TTC549 (cell line): Measurements from ENCODE around the gene CLPTM1L.

Experiments
- FAIRE-seq: peaks from 2 replicates; lab custom pipeline; 2012; peaks lifted over from hg19 to GRCh38; lab: Jason Lieb, UNC

CLPTM1L gene

GRCh38 chr5:1344975-1345838, at the start of gene CLPTM1L:
Gene CLPTM1L (minus strand): TSS chr5:1345099. CDS start chr5:1344841, 258 bp downstream.
- FAIRE-seq, result no peak

GRCh38 chr5:1393571-1394501, 48.9 kb upstream of the CLPTM1L start:
- no peak for FAIRE-seq

- no peak for FAIRE-seq
Measured at GRCh38 chr5:1392801-1393565, 48.1 kb upstream of the CLPTM1L start.

- FAIRE-seq, result no peak
Measured at GRCh38 chr5:1392261-1392660, 47.4 kb upstream of the CLPTM1L start.

- FAIRE-seq, result no peak
Measured at GRCh38 chr5:1391691-1392090, 46.8 kb upstream of the CLPTM1L start.

GRCh38 chr5:1390861-1391600, 46.1 kb upstream of the CLPTM1L start:
- no peak for FAIRE-seq

- FAIRE-seq, result no peak
Measured at GRCh38 chr5:1390333-1390732, 45.4 kb upstream of the CLPTM1L start.

- no peak for FAIRE-seq
Measured at GRCh38 chr5:1388383-1388967, 43.6 kb upstream of the CLPTM1L start.

GRCh38 chr5:1387876-1388275, 43.0 kb upstream of the CLPTM1L start:
- no peak for FAIRE-seq

- FAIRE-seq, result no peak
Measured at GRCh38 chr5:1387059-1387755, 42.3 kb upstream of the CLPTM1L start.

GRCh38 chr5:1386274-1386717, 41.4 kb upstream of the CLPTM1L start:
- no peak for FAIRE-seq

- FAIRE-seq, result no peak
Measured at GRCh38 chr5:1385395-1386273, 40.7 kb upstream of the CLPTM1L start.

- no peak for FAIRE-seq
Measured at GRCh38 chr5:1384521-1384920, 39.6 kb upstream of the CLPTM1L start.

GRCh38 chr5:1383886-1384401, 39.0 kb upstream of the CLPTM1L start:
- no peak for FAIRE-seq

- FAIRE-seq, result no peak
Measured at GRCh38 chr5:1383344-1383743, 38.4 kb upstream of the CLPTM1L start.

GRCh38 chr5:1382248-1382700, 37.4 kb upstream of the CLPTM1L start:
- FAIRE-seq, result no peak

GRCh38 chr5:1381370-1382247, 36.7 kb upstream of the CLPTM1L start:
- FAIRE-seq, result no peak

GRCh38 chr5:1380910-1381309, 36.0 kb upstream of the CLPTM1L start:
- FAIRE-seq, result no peak
